GM21825 (cell line): ENCODE measurements around the gene DLEU7.

Experiments used
- ATAC-seq: cut with Tn5 transposase; IDR thresholded peaks from one replicate; pipeline ENCODE4 v1.9.1; 2021; ENCODE audit warnings: mild to moderate bottlenecking, moderate library complexity; ENCODE audit not compliant: unreplicated experiment

DLEU7 gene

DNA sequence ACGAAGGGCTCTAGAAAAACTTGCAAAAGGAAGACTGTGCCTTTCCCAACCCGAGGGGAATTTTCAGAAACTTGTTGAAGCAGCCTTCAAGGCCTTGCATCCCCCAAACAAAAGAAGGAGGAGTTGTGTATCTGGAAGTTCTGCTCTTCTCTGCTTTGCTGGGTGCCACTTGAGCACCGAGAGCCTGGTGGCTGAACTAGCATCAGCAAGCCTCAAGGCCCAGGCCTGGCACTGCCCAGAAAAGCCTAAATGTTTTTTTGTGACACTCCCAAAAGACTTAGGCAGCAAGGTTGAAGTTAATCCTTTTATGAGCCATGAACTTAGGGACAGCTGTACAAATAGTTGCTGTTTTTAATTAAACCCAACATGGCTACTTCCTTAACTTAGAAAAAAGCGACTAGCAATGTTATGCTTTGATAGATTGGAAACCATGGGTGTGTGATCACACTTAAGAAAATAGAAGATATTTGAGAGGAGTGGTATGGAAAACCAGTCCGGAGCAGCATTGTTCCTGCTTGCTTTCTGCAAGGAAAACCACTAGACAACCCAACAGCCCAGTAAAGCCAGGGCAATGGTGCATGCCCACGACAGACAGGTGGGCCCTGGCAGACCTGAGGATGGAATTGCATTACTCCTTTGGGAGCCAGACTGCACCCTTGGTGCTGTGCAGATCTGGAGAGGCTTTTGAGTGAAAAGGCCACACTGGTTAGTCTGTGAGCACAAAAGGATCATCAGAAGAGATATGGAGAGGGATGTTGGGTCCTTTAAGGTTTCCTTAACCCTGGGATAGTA lies 788 bp upstream of the DLEU7 start:
- no peak for ATAC-seq

DNA sequence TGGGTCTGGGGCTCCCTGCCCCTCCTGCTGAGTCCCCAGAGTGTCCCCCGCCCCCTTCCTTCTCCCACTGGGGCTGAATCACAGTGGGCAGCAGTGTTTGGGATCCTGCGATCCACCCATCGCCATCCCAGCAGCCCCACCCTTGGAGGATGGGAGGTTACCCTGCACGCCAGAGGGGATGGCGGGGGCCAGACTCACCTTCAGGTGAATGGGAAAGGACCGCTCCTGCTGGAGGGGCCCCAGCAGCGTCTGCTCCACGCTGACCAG lies 569 bp downstream of the DLEU7 start:
- ATAC-seq: no peak

DNA sequence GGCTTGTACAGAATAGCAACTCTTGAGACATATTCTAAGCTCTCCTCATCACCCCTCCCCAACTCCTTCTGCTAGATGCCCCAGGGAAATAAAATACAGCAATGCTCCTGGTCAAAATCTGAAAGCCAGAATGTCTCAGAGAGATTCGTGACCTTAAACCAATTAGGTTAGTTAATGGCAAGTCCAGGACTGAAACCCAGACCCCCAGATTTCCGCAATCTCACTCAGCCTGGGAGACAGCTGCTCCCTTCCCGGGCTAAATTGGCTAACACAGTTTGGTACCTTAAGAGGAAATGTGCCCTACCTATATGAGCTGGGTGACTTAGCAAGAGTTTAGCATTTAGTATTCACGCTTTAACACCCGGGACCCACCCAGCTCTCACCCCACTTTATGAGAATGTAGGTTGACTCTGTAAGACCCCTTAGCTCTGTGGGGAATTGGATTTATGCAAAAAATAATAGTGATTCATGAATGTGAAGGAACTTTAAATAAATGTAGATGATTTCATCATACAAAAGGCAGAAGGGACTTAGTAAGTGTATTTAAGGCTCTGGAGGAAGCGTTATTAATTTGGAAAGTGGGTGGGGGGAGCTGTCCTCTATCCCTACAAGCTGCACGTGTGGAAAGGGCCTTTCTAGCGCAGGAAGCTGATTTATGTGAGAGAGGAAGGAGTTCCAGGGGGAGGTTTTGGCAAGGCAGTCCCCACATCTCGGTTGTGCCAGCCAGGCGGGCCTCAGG lies 1.1 kb downstream of the DLEU7 start:
- ATAC-seq: no peak

DNA sequence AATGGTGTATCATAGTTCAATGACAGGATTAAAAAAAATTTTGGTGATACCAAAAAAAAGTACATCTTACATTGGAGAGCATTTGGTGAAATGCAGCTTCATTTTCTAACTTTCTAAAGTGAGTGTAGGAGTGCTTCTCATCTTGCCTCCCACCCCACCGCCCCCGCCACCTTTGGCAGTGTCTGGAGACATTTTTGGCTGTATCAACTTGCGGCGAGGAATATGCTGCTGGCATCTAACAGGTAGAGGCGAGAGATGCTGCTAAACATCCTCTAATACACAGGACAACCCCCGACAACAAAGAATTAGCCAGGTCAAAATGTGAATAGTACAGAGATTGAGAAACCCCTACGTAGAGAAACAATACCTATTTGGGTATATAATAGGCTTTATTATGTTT lies 1.7 kb downstream of the DLEU7 start:
- ATAC-seq: no peak

DNA sequence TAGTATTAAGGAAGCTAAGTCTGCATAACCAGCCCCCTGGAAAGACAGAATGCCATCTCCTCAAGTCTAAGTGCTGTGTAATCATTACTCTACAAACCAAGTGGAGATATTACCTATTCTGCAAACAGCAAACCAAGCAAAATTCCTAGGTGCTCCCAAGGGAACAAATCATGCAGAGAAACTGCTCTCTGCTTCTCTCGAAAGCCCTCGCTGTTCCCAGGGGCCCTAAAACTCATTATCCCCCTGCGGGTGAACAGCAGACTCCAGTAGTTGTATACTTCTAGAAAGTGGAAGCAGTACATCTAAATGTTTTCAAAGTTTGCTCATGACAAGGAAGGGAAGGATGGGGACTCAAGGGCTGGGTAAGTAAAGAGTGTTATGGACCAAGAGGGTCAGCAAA lies 3.2 kb downstream of the DLEU7 start:
- ATAC-seq: no peak

DNA sequence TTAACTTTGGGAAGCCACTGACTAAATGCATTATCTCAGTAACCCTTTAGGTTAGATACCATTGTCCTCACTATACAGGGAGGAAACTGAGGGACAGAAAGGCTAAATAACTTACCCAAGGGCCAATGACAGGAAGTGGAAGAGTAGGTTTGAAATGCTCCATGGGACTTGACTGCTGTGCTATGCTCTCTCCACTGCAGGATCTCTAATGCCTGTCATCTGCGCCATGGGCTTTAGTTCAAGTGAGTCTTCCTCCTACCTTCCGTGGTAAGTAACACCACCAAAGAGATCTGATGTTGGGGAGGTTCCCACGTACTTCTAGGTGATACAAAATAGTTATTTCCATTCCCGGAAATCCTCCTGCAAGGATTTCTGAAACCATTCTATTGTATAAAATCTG lies 3.7 kb downstream of the DLEU7 start:
- no peak for ATAC-seq

DNA sequence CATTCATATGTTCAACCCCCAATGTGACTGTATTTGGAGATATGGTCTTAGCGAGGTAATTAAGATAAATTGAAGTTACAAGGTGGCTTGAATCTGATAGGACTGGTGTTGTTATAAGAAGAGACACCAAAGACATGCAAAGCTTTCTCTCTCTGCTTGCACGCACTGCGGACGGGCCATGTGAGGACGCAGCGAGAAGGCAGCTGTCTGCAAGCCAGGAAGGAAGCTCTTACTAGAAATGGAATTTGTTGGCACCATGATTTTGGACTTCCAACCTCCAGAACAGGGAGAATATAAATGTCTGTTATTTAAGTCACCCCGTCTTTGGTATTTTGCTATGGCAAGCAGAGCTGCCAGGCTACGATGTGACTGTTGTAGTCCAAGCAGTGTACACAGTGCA lies 4.8 kb downstream of the DLEU7 start:
- ATAC-seq: no peak

DNA sequence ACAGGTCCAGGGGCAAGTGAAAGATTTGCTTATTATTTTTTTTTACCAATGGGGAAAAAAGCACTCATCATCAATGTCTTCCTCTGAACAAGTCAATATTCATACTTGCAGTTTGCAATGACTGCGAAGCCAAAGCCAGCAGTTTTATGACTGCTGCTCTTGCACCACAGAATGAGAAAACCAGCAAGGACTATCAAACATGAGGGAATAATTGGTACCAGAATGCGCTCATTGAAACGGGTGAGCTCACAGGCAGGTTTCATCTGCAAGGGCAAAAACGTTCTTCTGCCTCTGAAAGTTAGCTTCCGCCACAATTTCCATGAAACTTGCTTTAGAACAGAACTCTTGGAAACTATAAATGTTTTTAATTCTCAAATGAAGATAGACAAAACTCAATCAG lies 5.5 kb downstream of the DLEU7 start:
- ATAC-seq: no peak

DNA sequence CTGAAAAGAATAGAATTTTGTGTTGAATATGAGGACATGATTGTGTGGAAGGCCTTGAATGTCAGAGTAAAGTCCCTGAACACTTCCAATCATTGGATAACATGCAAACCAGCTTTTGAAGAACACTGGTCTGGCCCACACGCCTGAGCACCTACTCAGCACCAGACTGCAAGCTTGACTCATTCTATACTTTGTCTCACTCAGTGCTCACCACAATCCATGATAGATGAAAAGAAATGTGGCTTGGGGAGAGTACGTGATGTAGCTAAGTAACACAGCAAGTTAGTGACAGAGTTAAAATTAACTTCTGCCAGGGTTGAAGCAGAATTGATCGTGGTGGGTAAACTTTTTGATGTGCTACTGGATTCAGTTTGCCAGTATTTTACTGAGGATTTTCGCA lies 12.0 kb downstream of the DLEU7 start:
- no peak for ATAC-seq

DNA sequence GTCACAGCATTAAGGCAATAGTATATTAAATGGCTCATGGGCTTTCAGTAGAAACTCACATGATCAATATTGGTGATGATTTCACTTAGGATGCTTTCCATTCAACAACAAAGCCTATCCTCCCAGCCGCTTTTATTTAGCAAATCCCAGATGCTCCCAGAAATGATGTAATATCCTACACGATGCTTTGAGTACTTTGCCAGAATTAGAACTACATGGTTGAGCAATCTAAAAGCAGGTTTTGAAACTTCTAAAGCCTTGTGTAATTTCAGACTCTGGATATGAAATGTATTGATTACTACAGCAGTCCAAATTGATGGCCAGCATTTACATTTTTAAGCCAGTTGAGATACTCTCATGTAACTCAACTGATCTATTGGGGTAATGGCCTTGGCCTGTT lies 13.6 kb downstream of the DLEU7 start:
- no peak for ATAC-seq

DNA sequence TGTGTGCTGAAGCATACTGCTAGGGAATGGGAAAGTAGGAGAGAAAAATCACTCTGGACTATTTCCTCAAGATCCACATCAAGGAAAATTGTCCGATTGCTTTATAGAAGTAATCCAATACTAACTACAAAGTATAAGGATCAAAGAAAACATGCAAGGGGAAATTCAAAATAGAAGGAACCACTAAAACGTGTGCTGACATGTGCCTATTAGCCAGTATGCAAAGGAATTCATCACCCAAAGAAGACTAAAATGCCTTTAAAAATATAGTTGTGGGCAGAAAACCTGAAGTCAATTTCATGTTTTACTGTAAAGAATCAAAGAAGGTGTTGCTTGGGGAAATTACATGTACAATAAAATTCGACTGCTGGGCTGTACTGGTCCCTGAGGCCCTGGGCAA lies 14.3 kb downstream of the DLEU7 start:
- ATAC-seq: no peak

DNA sequence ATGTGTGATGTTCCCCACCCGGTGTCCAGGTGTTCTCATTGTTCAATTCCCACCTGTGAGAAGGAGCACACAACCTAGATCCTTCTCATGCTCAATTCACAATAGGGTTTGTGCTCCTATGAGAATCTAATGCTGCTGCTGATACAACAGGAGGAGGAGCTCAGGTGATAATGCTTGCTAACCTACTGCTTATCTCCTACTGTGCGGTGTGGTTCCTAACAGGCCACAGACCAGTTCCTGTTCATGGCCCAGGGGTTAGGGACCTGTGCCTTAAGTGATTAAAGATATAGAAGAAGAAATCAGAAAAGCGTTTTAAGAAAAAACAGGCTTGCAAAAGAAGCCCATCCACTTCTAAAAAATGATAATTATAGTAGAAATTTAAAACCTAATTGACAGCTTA lies 17.5 kb downstream of the DLEU7 start:
- no peak for ATAC-seq

DNA sequence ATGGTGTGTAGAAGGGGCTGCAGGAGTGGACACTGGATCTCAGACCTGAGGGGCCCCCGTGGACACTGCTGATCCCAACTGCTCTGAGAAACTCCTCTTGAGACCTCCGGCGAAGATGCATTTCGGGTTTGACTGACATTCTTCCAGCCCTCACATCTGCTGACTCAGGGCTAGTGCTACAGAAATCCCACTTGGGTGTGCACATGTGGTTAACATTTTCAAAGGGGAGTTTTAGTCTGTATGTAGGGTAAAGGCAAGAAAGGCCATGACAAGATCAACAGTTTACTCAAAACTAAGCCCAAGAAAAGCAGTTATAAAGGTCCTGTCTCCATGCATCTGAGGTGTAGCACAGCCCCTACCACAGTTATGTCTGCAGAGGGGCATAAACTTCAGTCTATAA lies 31.2 kb downstream of the DLEU7 start:
- no peak for ATAC-seq

DNA sequence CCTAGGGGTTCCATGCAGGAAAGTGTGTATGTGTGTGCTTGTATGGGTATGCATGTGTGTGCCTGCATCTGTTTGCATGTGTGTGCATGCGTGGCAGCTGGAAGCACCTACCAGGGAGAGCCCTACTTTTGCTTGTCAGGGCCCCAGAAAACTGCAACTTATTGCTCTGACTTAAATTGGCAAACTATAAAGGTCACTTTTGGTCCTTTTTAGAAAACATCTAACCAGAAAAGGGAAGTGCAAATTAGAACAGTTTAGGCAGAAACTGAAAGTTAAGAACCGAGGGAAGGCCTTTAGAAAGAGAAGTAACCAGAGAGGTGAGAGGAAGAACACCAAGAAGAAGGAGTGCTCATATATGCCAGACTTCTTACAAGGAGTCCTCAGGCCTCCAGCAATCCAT lies 32.5 kb downstream of the DLEU7 start:
- ATAC-seq: peak; percentile 86

DNA sequence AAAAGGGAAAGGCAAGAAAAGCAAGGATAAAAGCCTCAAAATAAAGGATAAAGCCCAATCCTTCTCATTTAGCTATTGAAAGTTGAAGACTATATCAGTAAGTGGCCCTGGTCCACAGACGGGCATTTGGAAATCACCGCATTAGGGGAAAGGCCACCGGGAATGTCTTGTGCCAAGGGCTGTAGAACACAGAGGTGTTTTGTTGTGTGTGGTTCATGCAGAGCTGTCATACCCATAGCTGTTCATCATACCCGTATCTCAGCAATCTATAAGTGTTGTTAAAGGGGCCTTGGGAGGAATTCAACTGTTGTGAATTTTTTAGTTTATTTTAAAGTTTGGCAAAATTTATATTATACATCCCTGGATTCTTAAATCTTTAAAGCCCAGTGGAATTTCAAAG lies 33.0 kb downstream of the DLEU7 start:
- no peak for ATAC-seq

DNA sequence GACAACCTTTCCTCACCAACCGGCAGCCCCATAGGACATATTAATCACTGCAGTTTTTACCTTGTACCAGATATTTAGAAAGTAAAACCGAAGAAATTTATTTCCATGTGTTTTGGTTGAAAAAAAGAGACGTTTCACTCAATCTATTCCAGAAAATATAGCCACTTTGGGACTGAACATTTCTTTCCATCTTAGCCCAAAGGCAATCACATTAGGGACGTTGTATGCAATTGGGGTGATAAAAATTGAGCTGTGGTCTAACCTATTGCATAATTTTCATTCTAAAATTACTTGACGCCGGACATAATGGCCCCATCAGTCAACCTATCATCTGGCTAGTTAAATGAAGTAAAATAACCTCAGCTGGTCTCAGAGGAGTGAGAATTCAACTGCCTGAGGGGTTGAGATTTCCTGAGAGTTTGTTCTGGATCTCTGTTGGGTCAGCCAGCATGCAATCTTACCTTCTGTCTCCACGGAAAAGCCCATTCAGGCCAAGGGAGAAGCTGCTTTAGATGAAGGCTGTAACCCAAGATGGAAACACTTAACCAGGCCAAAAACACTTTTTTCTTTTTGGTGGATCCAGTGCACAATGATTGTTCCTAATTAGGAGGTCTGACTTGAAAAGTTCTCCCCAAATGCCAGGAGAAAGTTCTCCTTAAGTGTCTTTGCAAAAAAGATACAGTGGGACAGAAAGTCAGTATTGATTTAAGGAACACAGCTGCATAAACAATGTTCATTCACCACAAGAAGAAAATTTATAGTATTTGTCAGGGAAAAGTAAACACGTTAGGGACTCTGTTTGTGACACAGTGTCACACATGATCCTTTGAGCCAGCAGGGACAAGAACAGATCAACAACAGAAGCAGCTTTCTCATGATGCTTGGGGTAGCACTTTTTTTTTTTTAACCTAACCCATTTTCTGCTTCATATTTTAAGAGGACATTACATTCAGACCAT lies 34.1 kb downstream of the DLEU7 start:
- no peak for ATAC-seq

DNA sequence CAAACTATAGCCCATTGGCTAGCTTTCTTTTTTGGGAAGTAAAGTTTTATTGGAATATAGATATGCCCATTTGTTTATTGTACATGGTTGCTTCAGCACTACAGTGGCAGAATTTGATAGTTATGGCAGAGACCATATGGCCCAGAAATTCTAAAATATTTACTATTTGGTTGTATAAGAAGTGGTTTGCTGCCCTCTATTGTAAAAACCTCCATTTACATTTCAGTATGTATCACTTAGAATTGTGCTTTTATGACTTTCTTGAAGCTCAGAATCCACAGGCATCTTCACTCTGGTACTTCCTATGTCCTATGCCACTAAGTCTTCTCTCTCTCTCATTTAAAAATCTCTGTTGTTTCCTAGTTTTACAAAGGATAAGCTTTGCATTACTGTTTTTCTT lies 37.7 kb downstream of the DLEU7 start:
- no peak for ATAC-seq

DNA sequence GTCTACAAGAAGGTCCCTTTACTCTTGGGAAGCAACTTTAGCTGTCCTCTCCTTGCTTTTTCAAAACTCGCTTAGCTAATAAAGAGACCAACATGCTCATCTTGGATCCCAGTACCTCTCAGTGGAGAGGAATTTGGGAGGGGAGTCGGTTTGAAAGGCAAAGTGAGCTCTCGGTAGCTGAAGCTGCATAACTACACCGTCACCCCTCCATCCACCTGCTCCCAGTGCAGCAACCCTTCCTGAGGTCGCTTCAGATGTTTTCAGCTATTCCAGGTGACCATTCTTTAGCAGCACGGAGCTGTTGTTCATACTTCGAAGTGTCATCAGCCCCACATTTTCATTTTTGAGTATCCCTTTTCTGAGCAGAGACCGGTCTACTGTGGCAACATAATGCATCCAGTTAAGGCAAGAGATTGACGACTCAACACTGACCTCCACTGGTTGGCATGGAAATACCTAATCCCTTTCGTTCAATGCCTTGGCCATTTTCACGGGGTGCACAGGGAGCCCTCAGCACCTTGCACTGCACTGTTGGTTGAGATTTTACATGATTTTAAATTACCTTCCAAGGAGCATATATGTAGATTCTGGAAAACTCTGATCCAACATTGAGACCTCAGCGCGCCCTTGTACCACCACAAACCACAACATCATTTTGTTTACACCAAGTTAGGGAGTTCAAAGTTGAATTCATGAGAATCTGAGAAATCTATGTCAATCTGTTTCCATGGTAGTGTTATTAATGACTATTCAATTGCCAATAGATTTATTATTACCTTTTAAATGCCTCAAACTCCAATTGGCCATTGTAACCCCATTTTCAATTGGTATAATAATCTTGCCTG lies 42.2 kb downstream of the DLEU7 start:
- peak; percentile 81 for ATAC-seq

DNA sequence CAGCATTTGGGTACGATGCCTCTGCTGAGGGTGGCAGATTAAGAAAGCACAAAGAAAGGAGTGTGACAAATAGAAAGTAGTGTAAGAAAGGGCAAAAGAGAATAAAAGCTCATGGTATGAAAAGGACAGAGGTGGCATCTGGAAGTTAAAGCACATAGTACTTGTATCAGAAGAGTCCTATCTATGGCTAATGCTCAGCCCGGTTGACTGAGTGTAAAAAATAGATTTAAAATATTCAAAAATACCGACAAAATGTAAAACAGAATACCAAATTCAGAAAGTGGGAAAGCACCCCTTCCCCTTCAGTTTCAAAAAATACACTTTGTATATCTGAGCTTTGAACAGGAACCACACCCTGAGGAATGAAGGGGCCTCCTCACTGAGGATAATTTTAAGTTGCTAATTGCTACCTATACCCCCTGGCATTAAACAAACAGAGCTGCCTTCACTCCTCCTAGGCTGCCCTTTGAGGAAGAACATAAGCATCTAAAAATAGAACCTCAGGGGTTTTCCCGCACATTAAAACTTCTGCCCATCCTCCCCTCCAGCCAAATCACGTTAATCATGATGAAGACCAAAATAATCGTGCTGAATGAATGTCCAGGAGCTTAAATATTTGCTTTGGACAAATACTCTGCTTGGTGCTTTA lies 43.3 kb downstream of the DLEU7 start:
- ATAC-seq: no peak

DNA sequence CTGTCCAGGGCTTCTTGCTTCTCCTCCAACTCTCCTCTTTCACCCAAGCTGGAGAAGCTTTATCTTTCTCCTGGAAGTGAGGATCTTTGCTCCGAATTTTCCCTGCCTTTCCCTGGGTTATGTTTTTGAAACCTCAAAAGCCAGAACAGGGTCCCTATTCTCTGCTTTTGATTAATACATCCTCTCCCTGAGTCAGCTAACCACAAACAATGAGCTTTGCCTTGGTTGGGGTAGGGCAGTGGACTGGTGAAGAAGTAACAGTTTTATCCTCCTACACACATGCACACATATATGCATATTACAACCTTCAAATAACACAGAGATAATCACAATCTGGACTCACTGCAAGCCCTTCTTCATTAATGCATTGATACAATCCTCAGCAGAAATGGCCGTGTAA lies 44.6 kb downstream of the DLEU7 start:
- ATAC-seq: no peak
